ENCODE results near the gene NAA80. TPM values are rescaled to one million over a fixed set of nuclear protein-coding genes. Genes with fewer than 3 reads are reported as not detected.
A peak's percentile ranks its signal among the peaks of the same experiment; 100 is the strongest.

NAA80 gene
- total and polyA plus RNA-seq, 12 donors = 6.4 to 13.5 (median 8.2) TPM

DNA sequence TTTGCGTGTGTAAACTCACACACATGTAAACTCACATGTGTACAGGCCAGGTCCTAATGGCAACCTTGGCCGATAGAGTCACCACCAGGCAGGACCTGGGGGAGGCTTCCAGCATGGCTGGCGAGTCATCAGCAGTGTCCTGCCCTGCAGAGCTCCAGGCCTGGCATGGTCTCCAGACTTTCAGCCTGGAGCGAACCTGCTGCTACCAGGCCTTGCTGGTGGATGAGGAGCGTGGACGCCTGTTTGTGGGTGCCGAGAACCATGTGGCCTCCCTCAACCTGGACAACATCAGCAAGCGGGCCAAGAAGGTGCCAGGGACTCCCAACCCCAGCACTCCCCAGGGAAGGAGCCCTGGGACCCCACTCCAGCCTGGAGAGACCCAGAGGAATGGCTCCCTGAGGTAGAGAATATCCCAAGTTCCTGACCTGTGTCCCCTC is 29.2 kb downstream of the NAA80 start:
- H3K9me3 ChIP-seq = no peaks in the 10 kb centered on the region
- H3K4me1 ChIP-seq = peaks cover 13 to 77% (median 59%) of the 10 kb centered on the region in 9 donors
- TF ChIP-seq, protein P1, sequence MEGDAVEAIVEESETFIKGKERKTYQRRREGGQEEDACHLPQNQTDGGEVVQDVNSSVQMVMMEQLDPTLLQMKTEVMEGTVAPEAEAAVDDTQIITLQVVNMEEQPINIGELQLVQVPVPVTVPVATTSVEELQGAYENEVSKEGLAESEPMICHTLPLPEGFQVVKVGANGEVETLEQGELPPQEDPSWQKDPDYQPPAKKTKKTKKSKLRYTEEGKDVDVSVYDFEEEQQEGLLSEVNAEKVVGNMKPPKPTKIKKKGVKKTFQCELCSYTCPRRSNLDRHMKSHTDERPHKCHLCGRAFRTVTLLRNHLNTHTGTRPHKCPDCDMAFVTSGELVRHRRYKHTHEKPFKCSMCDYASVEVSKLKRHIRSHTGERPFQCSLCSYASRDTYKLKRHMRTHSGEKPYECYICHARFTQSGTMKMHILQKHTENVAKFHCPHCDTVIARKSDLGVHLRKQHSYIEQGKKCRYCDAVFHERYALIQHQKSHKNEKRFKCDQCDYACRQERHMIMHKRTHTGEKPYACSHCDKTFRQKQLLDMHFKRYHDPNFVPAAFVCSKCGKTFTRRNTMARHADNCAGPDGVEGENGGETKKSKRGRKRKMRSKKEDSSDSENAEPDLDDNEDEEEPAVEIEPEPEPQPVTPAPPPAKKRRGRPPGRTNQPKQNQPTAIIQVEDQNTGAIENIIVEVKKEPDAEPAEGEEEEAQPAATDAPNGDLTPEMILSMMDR (IDR thresholded peaks at IDR 0.05) = no peak
- no peaks in the 10 kb centered on the region for H3K36me3 ChIP-seq
- peaks cover 0 to 33% (median 6%) of the 10 kb centered on the region in 7 donors for H3K27me3 ChIP-seq
- DNase-seq (no peak), ATAC-seq (no peak)
- peak overlapping the region in 4 of 10 donors; percentile 8 to 71 (median 54) for H3K4me3 ChIP-seq
- peak overlapping the region in 6 of 10 donors; percentile 45 to 98 (median 95) for H3K27ac ChIP-seq
- intact Hi-C loops (cut with DNase I) = loop anchor here in 5 of 10 donors (2.0 to 10.0 kb wide), 8 partner anchors 41 to 148 kb away; partner anchors contain the start of genes HYAL2 (in 2 of the 5), GNAT1 (in 1 of the 5) and TUSC2 (in 1 of the 5)
- WGBS, 2 donors = 87 to 88% methylated on average over 8 of the region's 8 CpGs

DNA sequence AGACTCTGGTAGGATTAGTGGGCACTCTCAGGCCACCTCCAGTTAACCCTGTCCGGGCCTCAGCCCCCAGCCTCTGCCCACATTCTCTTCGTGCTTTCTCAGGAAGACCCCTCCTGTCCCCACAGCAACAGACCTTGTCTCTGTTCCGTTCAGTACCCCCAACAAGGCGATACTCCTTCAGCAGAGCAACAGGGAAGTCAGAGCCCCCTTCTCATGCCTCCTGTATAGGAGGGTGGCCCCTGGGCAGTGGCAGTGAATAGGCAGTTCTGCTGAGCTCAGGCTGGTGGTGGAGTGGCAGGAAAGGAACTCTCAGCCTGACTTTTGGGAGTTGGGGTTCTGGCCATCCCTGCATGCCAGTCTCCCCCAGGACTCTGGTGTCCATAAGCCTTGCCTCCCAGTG is 29.7 kb downstream of the NAA80 start:
- intact Hi-C loops (cut with DNase I) = loop anchor here in 1 of 10 donors (10.0 kb wide), 1 partner anchor 55 kb away; the partner anchor contains the start of genes HYAL2 and TUSC2
- H3K36me3 ChIP-seq = no peaks in the 10 kb centered on the region
- peaks cover 18 to 77% (median 62%) of the 10 kb centered on the region in 9 donors for H3K4me1 ChIP-seq
- H3K27ac ChIP-seq = peak overlapping the region in 9 of 10 donors; percentile 45 to 98 (median 90)
- DNase-seq (peak in 1 of 2 donors; percentile 20), ATAC-seq (no peak)
- H3K4me3 ChIP-seq = peak overlapping the region in 9 of 10 donors; percentile 14 to 71 (median 34)
- TF ChIP-seq, protein P1 (IDR thresholded peaks at IDR 0.05) = no peak
- 73 to 77% methylated on average over 4 of the region's 4 CpGs for WGBS, 2 donors
- peaks cover 0 to 27% (median 2%) of the 10 kb centered on the region in 7 donors for H3K27me3 ChIP-seq
- no peaks in the 10 kb centered on the region for H3K9me3 ChIP-seq

DNA sequence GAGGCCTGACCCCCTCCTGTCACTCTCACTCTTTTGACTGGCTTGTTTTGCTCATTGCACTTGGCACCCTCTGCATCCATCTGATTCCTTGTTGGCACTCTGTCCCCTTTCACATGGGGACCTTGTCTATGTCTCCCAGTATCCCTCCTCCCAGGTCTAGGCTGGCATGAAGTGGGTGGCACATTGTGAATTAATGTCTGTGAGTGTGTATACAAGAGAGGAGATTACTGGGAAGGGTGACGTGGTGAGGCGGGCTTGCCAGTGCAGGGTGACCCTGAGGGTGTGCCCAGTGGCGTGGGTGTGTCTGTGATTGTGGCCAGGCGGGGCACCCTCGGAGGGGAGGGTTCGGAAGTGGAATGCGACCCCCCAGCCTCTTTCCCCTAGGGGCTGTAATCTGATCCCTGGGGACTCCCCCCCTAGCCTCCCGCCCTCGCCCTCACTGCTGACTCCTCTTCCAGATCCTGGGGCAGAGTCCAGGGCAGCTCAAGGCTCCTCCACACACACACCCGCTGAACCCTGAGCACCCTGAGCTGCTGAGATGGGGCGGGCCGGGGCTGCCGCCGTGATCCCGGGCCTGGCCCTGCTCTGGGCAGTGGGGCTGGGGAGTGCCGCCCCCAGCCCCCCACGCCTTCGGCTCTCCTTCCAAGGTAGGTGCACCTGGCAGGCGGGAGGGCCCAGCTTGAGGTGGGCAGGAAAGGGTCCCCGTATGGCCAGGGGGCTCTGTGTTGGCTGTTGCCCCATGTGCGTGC is 30.3 kb downstream of the NAA80 start, which contains the start of gene SEMA3B:
Gene SEMA3B, plus strand, starts transcription at position 445 of the 749 bp plus-strand sequence. Its CDS starts 94 bp downstream, at position 539.
- peak; percentile 66 to 68 for DNase-seq
- Histone ChIP-seq H3K4me3 (peak within 1 kb of the TSS in 9 of 10 donors; percentile 47 to 71 (median 63)), H3K36me3 (no peaks in the 10 kb centered on the region), H3K27me3 (peaks cover 0 to 22% (median 0%) of the 10 kb centered on the region in 7 donors), H3K27ac (peak within 1 kb of the TSS in 9 of 10 donors; percentile 58 to 98 (median 94)), H3K4me1 (peaks cover 20 to 77% (median 62%) of the 10 kb centered on the region in 9 donors), H3K9me3 (no peaks in the 10 kb centered on the region)
- 36 to 42% methylated on average over 21 of the region's 21 CpGs for WGBS, 2 donors
- peak; percentile 3 to 67 (median 30) for ATAC-seq
- intact Hi-C loops (cut with DNase I) = loop anchor here in 1 of 10 donors (10.0 kb wide), 1 partner anchor 56 kb away; the partner anchor contains the start of genes HYAL2 and TUSC2
- TF ChIP-seq, protein P1 (IDR thresholded peaks at IDR 0.05) = no peak

DNA sequence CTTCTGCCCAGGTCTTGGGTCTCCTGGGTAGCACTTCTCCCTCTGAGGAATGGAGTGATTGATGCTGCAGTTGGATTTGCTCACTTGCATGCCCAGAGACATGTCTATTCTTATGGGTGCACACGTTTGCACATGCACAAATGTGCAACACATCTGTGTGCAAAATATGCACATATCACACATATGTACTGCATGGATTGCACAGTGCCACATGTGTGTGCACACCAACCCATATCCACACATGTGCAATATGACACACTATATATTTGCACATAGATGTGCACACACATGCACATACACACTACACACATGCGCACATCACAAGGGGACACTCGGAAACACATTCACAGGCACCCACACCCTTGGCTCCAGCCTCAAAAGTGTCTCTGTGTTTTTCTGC is 30.9 kb downstream of the NAA80 start:
- no peak for DNase-seq
- Histone ChIP-seq H3K9me3 (no peaks in the 10 kb centered on the region), H3K27ac (peak overlapping the region in 9 of 10 donors; percentile 58 to 98 (median 94)), H3K4me1 (peaks cover 20 to 75% (median 57%) of the 10 kb centered on the region in 9 donors), H3K4me3 (peak overlapping the region in 6 of 10 donors; percentile 47 to 71 (median 64)), H3K27me3 (peaks cover 0 to 16% (median 0%) of the 10 kb centered on the region in 7 donors), H3K36me3 (no peaks in the 10 kb centered on the region)
- intact Hi-C loops (cut with DNase I) = loop anchor here in 1 of 10 donors (10.0 kb wide), 1 partner anchor 57 kb away; the partner anchor contains the start of genes HYAL2 and TUSC2
- 50 to 54% methylated on average over 3 of the region's 3 CpGs for WGBS, 2 donors
- peak in 1 of 8 donors; percentile 0 for ATAC-seq
- TF ChIP-seq, protein P1 (IDR thresholded peaks at IDR 0.05) = no peak
